Hepatocyte (in vitro differentiated cells): Measurements from ENCODE around the gene COG2. TPM values are rescaled to one million over a fixed set of nuclear protein-coding genes. Genes with fewer than 3 reads are reported as not detected.

Experiments
- DNase-seq: peaks from one replicate; pipeline ENCODE4 v3.0.0-alpha.2; 2016; ENCODE audit warnings: low spot score
- H2AFZ ChIP-seq: fragments of 200-600 bp; sonication (generic); 2 replicates; pipeline ENCODE4 v1.6.0; 2016; ENCODE audit warnings: antibody characterized with exemption, mild to moderate bottlenecking
- H3K27ac ChIP-seq: fragments of 200-600 bp; sonication (generic); 2 replicates; pipeline ENCODE4 v1.5.1; 2016; ENCODE audit warnings: mild to moderate bottlenecking
- H3K27me3 ChIP-seq: fragments of 200-600 bp; sonication (generic); 2 replicates; pipeline ENCODE4 v1.6.1; 2016
- H3K36me3 ChIP-seq: fragments of 200-600 bp; sonication (generic); replicated peaks from 2 replicates; pipeline ENCODE4 v1.5.1; 2016; ENCODE audit warnings: low read depth; ENCODE audit not compliant: insufficient read depth
- H3K4me1 ChIP-seq: fragments of 200-600 bp; sonication (generic); 2 replicates; pipeline ENCODE4 v1.5.1; 2016; ENCODE audit warnings: mild to moderate bottlenecking, moderate library complexity; ENCODE audit not compliant: insufficient read depth
- H3K4me2 ChIP-seq: fragments of 200-600 bp; sonication (generic); 2 replicates; pipeline ENCODE4 v1.6.0; 2016
- H3K4me3 ChIP-seq: fragments of 200-600 bp; sonication (generic); 2 replicates; pipeline ENCODE4 v1.5.1; 2016; ENCODE audit warnings: mild to moderate bottlenecking
- H3K79me2 ChIP-seq: fragments of 200-600 bp; sonication (generic); 2 replicates; pipeline ENCODE4 v1.6.0; 2017; ENCODE audit warnings: mild to moderate bottlenecking
- H3K9me2 ChIP-seq: fragments of 200-600 bp; sonication (generic); replicated peaks from 2 replicates; pipeline ENCODE4 v1.6.0; 2017; ENCODE audit warnings: mild to moderate bottlenecking; ENCODE audit not compliant: insufficient read depth
- H3K9me3 ChIP-seq: fragments of 200-600 bp; sonication (generic); 2 replicates; pipeline ENCODE4 v1.5.1; 2016; ENCODE audit warnings: low read depth, mild to moderate bottlenecking
- H4K20me1 ChIP-seq: fragments of 200-600 bp; sonication (generic); 2 replicates; pipeline ENCODE4 v1.6.0; 2016; ENCODE audit warnings: mild to moderate bottlenecking; ENCODE audit not compliant: insufficient read depth, poor library complexity, severe bottlenecking
- CTCF ChIP-seq: fragments of 200-600 bp; sonication (generic); IDR thresholded peaks from 2 replicates; pipeline ENCODE4 v1.5.1; 2016; ENCODE audit warnings: antibody characterized with exemption, mild to moderate bottlenecking; ENCODE audit not compliant: poor library complexity
- EZH2 ChIP-seq: fragments of 200-600 bp; sonication (generic); IDR thresholded peaks from 2 replicates; pipeline ENCODE4 v1.6.1; 2016; ENCODE audit warnings: antibody characterized with exemption, mild to moderate bottlenecking, borderline replicate concordance
- EZH2phosphoT487 ChIP-seq: fragments of 200-600 bp; sonication (generic); IDR thresholded peaks from one replicate; pipeline ENCODE4 v1.6.1; 2018; ENCODE audit warnings: antibody characterized with exemption, mild to moderate bottlenecking, low read depth, moderate library complexity; ENCODE audit not compliant: unreplicated experiment, severe bottlenecking
- WGBS: methylation state at CpG from one replicate; pipeline ENCODE4 v1.1.6; 2016; ENCODE audit warnings: low lambda C conversion rate; ENCODE audit errors: missing lambda C conversion rate; 5-methylcytosine and 5-hydroxymethylcytosine counted together
- polyA plus RNA-seq: library from polyadenylated mRNA; unstranded; fragments of >200 nt; fragmentation: Nextera tagmentation; extraction: Ambion mirVana; gene quantifications from 2 replicates; pipeline ENCODE4 v1.2.1, GENCODE V29; 2016
- total RNA-seq: library from RNA; depleted of rRNA; stranded (reverse); fragments of >200 nt; gene quantifications from 2 replicates; pipeline ENCODE4 v1.2.3, GENCODE V29; 2014

The COG2 gene
- total and polyA plus RNA-seq, 2 experiments from 2014 or later = 25.3 to 46.2 TPM

DNA sequence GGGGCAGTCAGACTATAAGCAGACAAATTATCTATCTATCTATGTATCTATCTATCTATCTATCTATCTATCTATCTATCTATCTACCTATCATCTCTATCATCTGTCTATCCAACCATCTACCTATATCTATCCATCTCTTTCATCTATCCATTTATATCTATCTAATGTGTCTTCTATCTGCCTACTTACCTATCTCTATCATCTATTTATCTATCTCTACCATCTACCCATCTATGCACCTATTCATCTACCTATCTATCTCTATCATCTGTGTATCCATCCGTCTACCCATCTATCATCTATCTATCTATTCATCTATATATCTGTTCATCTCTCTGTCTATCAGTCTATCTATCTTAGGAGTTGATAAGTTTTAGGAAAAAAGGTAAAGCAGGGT is 10.8 kb upstream of the COG2 start:
- TF ChIP-seq CTCF (no peak), EZH2 (no peak), EZH2phosphoT487 (no peak)
- no peaks in the 10 kb centered on the region for H3K9me2 ChIP-seq
- no peak for DNase-seq
- H4K20me1 ChIP-seq = no peaks in the 10 kb centered on the region
- H3K36me3 ChIP-seq = no peaks in the 10 kb centered on the region
- H3K79me2 ChIP-seq = no peaks in the 10 kb centered on the region
- 90% methylated on average over 1 of the region's 1 CpG for WGBS
- no peak overlapping the region for H3K27ac ChIP-seq
- no peaks in the 10 kb centered on the region for H3K27me3 ChIP-seq
- no peak overlapping the region for H3K4me2 ChIP-seq
- H3K9me3 ChIP-seq = no peaks in the 10 kb centered on the region
- no peak overlapping the region for H2AFZ ChIP-seq
- H3K4me3 ChIP-seq = no peak overlapping the region
- H3K4me1 ChIP-seq = no peaks in the 10 kb centered on the region

- Histone ChIP-seq H3K9me2 (no peaks in the 10 kb centered on the region), H3K27me3 (no peaks in the 10 kb centered on the region), H3K9me3 (no peaks in the 10 kb centered on the region), H4K20me1 (no peaks in the 10 kb centered on the region), H3K4me1 (no peaks in the 10 kb centered on the region), H3K4me3 (no peak overlapping the region), H3K27ac (no peak overlapping the region), H3K36me3 (no peaks in the 10 kb centered on the region), H3K4me2 (no peak overlapping the region), H3K79me2 (no peaks in the 10 kb centered on the region), H2AFZ (no peak overlapping the region)
- TF ChIP-seq EZH2 = no peak
- TF ChIP-seq CTCF = peak; percentile 51
- WGBS = 50% methylated on average over 4 of the region's 4 CpGs
- peak; percentile 60 for DNase-seq
Measured at GRCh38 chr1:230632273-230632873, 9.9 kb upstream of the COG2 start.

DNA sequence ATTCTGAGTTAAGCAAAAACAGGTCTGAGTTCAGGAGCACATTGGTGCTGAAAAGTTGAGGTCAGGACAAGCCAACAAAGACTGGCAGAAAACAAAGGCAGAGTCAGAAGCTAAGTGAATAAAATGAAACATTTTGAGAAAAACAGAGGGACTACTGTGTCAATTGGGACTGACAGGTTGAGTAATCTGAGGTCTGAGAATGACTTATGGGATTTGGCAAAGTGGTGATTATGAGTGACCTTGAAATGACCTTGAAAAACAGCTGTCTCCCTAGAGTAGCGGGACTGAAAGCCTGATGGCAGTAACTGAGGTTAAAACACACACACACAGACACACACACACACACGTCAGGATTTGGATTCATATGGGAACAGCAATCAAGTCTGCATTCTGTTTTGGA is 8.8 kb upstream of the COG2 start:
- H3K27me3 ChIP-seq = no peaks in the 10 kb centered on the region
- no peaks in the 10 kb centered on the region for H3K9me3 ChIP-seq
- no peak overlapping the region for H2AFZ ChIP-seq
- H3K9me2 ChIP-seq = no peaks in the 10 kb centered on the region
- TF ChIP-seq CTCF = no peak
- TF ChIP-seq EZH2 = no peak
- TF ChIP-seq EZH2phosphoT487 = no peak
- H3K4me1 ChIP-seq = no peaks in the 10 kb centered on the region
- DNase-seq = no peak
- no peaks in the 10 kb centered on the region for H3K36me3 ChIP-seq
- no peaks in the 10 kb centered on the region for H3K79me2 ChIP-seq
- no peak overlapping the region for H3K4me2 ChIP-seq
- no peak overlapping the region for H3K4me3 ChIP-seq
- no peaks in the 10 kb centered on the region for H4K20me1 ChIP-seq
- 51% methylated on average over 2 of the region's 2 CpGs for WGBS
- no peak overlapping the region for H3K27ac ChIP-seq

DNA sequence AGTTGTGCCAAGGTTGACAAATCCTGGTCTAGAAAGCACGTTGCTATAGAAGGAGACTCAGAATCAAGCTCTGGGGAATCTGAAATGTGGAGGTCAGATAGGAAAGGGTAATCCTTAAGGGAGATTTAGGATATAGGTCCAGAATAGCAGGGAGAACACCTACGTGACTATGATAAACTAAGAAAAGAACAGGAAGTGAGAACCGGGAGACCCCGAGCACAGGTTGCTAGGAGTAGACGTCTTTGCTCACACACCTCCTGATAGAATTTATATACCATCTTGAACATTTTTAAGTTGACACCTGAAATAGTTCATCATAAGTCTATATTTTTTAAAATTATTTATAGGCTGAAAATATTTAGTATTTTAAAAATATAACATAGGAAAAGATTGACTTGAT is 7.9 kb upstream of the COG2 start:
- no peaks in the 10 kb centered on the region for H3K27me3 ChIP-seq
- DNase-seq = no peak
- no peak overlapping the region for H3K4me2 ChIP-seq
- no peaks in the 10 kb centered on the region for H3K36me3 ChIP-seq
- no peaks in the 10 kb centered on the region for H3K79me2 ChIP-seq
- H4K20me1 ChIP-seq = no peaks in the 10 kb centered on the region
- H3K4me3 ChIP-seq = no peak overlapping the region
- no peaks in the 10 kb centered on the region for H3K9me2 ChIP-seq
- H2AFZ ChIP-seq = no peak overlapping the region
- no peak overlapping the region for H3K27ac ChIP-seq
- 89% methylated on average over 5 of the region's 5 CpGs for WGBS
- H3K9me3 ChIP-seq = no peaks in the 10 kb centered on the region
- no peak for TF ChIP-seq EZH2phosphoT487
- TF ChIP-seq CTCF = no peak
- TF ChIP-seq EZH2 = no peak
- no peaks in the 10 kb centered on the region for H3K4me1 ChIP-seq
